DMS153 treated with DMSO at 0.1 percent for 48 hours (cell line): ENCODE results near the gene TUBB6.

ENCODE experiments used
- DNase-seq: peaks from one replicate; lab custom pipeline; 2025; ENCODE audit not compliant: unreplicated experiment; lab: John Stamatoyannopoulos, UW

The TUBB6 gene

GRCh38 chr18:12290086-12290485, 18.0 kb upstream of the TUBB6 start:
- DNase-seq: no peak

GRCh38 chr18:12291161-12291560, 16.9 kb upstream of the TUBB6 start:
- no peak for DNase-seq

GRCh38 chr18:12291690-12292089, 16.4 kb upstream of the TUBB6 start:
- no peak for DNase-seq

GRCh38 chr18:12293831-12294230, 14.2 kb upstream of the TUBB6 start:
- DNase-seq: no peak

GRCh38 chr18:12295389-12296086, 12.5 kb upstream of the TUBB6 start:
- DNase-seq: no peak

GRCh38 chr18:12296087-12296403, 12.0 kb upstream of the TUBB6 start:
- no peak for DNase-seq

GRCh38 chr18:12296457-12296856, 11.6 kb upstream of the TUBB6 start:
- no peak for DNase-seq

- no peak for DNase-seq
Observed at GRCh38 chr18:12299862-12300261, 8.2 kb upstream of the TUBB6 start.

- no peak for DNase-seq
Observed at GRCh38 chr18:12301263-12302005, 6.6 kb upstream of the TUBB6 start.

- no peak for DNase-seq
Observed at GRCh38 chr18:12302391-12303147, 5.5 kb upstream of the TUBB6 start.

- no peak for DNase-seq
Observed at GRCh38 chr18:12304351-12305210, 3.5 kb upstream of the TUBB6 start.

GRCh38 chr18:12305211-12305610, 2.8 kb upstream of the TUBB6 start:
- DNase-seq: no peak

GRCh38 chr18:12305930-12306629, 2.0 kb upstream of the TUBB6 start:
- no peak for DNase-seq

GRCh38 chr18:12306752-12307700, 1.0 kb upstream of the TUBB6 start:
- DNase-seq: no peak

GRCh38 chr18:12308386-12309100, 502 bp downstream of the TUBB6 start:
- no peak for DNase-seq

GRCh38 chr18:12309683-12310198, 1.7 kb downstream of the TUBB6 start:
- no peak for DNase-seq

GRCh38 chr18:12310762-12311161, 2.7 kb downstream of the TUBB6 start:
- DNase-seq: no peak

- no peak for DNase-seq
Observed at GRCh38 chr18:12312976-12313375, 4.9 kb downstream of the TUBB6 start.
